ENCODE data around the gene VPS37C.

- no peak for TF ChIP-seq POLR2AphosphoS5 (IDR thresholded peaks at IDR 0.05; ENCODE audit: low read depth, low read length)
- no peak for TF ChIP-seq TAF1 (IDR thresholded peaks at IDR 0.05; ENCODE audit: borderline replicate concordance, low read depth, low read length)
- TF ChIP-seq POLR2A (IDR thresholded peaks at IDR 0.05; ENCODE audit: low read depth, low read length) = no peak
Observed at GRCh38 chr11:61095021-61095420, 66.2 kb downstream of the VPS37C start.
